GM21423 (cell line): ENCODE results near the gene GPR15LG.

Experiments used
- ATAC-seq: cut with Tn5 transposase; IDR thresholded peaks from one replicate; pipeline ENCODE4 v1.9.1; 2021; ENCODE audit warnings: mild to moderate bottlenecking, moderate library complexity; ENCODE audit not compliant: unreplicated experiment

The GPR15LG gene

DNA sequence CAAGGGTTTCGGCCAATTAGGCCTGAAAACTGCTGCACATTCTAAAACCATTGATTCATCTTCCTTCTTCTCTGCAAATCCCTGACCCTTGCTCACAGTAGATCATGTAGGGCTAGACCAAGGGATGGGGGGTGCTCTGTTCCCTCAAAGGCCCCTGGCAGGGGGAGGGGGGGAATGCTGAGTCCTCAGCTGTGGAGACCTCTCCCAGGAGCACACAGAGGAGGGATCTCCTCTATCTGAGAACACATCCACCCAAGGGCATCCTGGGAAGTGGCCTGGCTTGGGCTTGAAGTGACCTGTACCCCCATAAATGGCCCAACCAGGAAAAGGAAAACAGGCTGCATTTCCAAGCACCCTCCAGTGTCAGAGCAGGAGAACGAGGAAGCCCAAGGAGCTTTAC, 19.7 kb downstream of the GPR15LG start:
- no peak for ATAC-seq

DNA sequence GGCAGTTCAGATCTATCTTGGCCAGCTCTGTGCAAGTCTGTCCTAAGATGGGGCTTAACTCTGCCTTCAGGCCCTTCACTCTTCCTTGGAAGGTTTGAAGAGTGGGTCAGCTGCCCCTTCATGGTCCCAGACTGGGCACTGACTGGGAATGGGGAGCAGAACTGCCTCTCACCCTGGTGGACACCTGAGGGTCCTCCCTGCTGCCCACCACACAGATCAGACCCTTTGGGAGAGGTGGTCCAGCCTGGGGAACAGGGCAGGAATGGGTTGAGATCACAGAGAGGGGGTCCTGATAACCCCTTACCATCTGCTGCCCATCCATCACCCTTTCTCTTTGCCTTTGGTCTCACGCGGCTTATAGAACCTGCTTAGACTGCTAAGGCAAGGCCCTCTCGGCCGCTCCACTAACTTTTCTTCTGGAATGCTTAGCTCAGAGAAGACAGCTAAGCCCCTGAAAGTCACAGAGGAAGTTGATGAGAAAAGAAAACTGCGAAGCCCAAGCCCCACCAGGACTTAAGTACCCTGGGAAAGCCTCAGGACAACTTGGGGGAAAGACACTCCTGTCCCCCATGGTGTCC, 20.3 kb downstream of the GPR15LG start:
- ATAC-seq, result no peak

DNA sequence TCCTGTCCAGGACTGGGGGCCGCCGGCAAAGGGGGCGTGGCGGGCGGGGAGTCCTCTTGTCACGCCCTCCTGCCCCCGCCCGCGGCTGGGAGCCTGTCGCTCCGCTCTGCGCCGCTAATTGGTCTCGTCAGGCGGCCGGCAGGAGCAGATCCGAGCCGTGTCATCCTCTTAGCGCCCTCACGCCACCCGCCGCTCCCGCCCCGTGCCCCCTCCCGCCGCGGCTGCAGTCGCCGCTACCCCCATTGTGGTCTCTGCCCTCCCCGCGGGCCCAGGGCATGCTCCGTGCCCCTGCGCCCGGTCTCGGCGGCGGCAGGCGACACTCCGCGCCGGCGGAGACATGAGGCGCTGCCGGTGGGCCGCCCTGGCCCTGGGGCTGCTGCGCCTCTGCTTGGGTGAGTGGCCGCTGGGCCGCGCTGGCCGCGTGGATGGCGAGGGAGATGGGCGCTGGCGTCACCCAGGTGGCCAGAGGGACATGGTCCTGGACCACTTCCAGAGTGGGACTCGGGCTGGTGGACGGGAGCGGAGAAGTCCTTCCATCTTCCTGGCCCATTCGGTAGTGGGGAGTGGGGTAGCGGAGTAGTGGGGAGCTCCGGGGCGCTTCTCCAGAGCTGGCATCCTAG, 20.9 kb downstream of the GPR15LG start, which contains the start of gene CDHR1:
Gene CDHR1 (plus strand): TSS at position 114 of the 620 bp plus-strand sequence. CDS start 224 bp downstream, at position 338.
- ATAC-seq, result peak; percentile 69

GRCh38 chr10:84195044-84195830, 21.6 kb downstream of the GPR15LG start:
- peak; percentile 10 for ATAC-seq

DNA sequence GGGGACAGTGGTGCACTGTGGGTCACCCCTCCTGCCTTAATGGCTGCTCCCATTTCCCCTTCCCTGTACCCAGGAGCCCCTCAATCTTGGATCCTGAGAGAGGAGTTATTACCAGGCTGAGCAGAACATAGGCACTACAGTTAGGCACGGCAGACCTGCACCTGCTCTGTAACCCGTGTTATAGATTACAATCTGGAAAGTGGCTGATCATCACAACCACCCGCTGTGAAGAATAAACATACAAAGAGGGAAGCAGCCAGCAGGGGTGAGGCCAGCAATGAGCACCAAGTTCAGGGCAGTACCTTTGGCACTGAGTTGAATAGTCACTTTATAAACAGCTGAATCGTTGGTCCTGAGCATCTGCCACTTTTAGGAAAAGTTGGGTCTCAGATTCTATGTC, 22.5 kb downstream of the GPR15LG start:
- ATAC-seq, result no peak

DNA sequence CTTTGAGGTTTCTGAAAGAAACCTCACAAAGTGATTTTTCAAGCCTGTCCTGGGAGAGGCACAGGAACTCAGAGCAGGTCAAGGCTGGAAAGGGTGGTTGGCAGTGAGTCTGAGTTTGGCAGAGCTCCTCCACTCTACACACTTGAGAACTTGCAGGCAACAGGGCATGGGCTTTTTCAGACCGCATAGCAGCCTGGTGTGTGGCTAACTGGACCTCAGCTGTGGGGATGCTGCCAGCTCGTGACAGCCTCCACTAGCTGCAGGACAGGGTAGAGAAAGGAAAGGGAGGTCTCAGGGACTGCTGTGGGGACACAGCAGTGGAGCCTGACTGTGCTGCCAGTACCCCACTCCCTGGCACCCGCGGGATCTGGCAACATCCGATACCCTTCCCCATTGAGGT, 23.3 kb downstream of the GPR15LG start:
- ATAC-seq, result no peak

DNA sequence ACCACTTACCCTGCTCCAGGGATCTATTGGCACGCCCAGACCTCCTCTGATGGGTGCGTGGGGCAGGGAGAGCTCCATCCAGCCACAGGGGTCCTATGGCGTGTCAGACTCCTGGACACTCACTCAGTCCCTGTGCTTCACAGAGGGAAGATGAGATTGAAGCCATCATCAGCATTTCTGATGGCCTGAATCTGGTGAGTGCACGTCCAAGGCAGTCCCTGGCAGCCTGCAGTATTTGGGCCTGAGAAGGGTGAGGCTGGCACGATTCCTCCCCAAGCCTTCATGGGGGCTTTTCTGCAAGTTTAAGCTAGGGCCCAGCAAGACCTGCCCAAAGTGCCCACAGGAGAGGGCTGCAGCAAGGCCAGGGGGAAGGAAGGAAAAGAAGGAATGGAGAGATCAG, 24.0 kb downstream of the GPR15LG start:
- ATAC-seq, result no peak

DNA sequence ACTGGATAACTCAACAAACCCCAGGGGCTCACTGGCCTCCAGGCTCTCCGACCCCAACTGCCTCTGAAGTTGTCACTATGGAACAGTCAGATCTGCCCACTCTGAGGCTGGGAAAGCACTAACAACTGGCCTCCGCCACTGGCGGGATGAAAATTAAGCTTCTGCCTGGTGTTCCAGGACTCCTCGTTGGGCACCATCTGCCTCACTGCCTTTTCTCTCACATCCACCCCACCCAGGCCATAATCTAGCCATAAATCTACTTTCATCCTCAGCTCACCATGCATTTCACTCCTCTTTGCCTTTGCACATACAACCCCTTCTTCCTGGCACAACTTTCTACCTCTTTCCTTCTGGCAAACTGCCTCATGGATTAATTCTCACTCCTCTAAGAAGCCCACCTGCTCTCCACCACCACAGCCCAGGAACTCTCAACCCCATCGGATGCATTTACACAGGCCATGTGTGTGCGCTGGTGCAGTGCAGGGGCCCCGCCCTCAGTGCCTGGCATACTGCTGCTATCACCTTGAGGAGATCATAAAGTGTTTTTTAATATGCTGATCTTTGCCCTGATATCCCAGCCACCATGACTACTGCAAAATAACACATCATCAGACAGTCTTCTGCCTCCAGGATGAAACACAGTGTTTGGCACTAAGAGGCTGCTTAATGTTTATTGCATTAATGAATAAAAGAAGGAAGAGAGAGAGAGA, 24.8 kb downstream of the GPR15LG start:
- ATAC-seq, result no peak

GRCh38 chr10:84200537-84201243, 27.1 kb downstream of the GPR15LG start:
- ATAC-seq, result no peak

DNA sequence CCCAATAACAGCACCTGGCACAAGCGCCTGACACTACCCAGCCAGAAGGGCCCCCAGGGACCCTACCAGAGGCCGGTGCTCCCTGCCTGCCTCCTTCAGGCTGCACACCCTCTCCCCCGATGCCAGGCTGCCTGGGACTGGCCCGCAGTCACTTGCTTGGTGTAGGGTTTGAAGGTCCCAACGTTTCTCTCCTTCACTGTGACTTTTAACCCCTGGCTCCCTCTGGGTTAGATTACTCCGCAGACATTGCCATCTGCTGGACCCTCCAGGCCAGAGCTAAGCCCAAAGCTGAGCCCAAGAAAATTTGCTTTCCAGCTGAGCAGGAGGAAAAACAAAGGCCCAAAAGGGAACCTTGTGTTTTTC, 27.6 kb downstream of the GPR15LG start:
- no peak for ATAC-seq

- ATAC-seq, result no peak
These were observed 28.1 kb downstream of the GPR15LG start for GRCh38 chr10:84201682-84202081.

DNA sequence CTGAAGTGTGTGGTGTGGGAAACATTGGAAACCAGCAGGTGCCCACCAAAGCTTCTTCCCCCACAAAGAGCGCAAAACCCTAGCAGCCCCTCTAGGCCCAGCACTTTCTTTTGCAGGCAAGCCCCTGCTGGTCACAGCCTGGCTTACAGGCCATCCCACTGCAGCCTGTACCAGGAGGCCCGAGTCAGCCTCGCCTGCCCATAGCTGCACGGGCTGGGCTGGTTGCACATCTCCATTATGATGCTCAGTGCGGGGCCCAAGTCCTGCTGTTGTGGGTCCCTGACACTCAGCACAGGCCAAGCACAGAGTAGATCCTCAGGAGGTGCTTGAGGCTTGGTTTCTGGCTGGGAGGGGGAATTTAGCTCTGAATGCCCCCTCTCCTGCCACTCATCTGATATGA, 28.7 kb downstream of the GPR15LG start:
- no peak for ATAC-seq

DNA sequence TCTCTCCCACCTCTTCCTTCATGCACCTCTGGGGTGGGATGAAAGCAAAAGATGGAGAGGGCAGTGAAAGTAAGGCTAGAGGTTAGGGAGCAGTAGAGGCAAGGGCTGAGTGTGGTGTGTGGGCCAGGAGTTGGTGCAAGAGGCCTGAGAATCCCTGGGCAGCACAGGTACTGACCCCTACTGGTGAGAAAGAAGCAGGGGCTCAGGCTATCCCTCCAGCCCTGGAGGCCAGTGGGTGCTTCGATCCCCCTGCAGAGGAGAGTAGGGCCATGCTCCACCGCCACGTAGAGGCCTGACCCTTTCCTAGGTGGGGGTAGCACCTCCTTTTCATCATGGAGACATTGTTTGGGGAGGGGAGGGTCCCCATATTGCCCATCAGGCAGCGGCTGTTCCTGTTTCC, 30.5 kb downstream of the GPR15LG start:
- ATAC-seq, result peak; percentile 63

DNA sequence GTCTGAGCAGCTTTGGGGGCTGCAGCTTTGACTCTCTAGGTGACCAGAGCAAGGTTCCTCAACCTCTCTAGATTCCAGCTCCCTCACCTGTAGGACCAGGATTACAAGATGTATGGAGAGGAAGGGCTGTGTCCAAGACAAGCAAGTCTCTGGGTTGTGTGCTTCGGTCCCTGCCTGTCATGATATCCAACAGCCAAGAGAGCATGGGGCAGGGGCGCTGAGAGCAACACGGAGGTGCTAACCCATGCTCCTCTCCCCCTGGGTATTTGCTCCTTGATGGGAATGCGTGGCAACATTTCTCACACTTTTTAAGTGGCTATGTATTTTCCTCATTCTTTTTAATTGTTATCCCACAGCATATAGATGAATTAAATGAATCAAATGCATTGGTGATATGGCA, 31.0 kb downstream of the GPR15LG start:
- ATAC-seq, result no peak

DNA sequence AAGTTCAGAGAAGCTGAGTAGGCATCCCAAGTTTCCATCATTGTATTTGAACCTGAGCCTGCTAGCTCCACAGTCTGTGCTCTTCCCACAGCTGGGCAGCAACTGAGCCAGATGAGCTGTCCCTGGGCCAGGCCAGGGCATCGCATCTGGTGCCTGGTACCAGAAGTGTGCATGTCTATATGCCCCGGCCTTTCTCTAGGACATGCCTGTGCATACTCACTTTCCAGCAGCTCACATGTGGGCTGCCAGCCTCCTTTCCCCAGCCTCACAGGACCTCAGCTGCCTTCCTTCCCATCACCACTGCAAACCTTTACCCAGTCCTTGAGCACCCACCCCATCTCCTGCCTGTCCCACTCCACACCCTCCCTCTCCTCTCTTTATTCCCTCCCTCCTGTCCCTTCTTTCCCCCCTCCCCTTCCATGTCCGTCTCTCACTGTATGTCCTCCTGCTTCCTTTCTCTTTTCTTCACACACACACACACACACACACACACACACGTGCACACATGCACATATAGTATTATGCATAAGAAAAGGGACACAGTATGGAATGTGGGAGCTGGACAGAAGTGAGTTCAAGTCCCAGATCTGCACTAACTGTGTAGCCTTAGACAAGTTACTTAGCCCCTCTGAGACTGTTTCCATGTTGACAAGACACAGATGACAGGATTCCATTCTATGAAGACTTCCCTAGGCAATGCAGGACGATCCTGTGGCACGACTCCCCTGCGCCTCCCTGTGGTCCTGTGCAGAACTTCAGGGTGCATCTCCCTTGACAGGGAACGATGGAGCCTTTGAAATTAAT, 31.6 kb downstream of the GPR15LG start:
- ATAC-seq, result peak; percentile 72

GRCh38 chr10:84205853-84206525, 32.4 kb downstream of the GPR15LG start:
- ATAC-seq, result no peak

- no peak for ATAC-seq
These were observed 34.4 kb downstream of the GPR15LG start for GRCh38 chr10:84208023-84208422.

- no peak for ATAC-seq
These were observed 38.0 kb downstream of the GPR15LG start for GRCh38 chr10:84211566-84211965.

GRCh38 chr10:84212014-84212413, 38.4 kb downstream of the GPR15LG start:
- ATAC-seq, result no peak

- no peak for ATAC-seq
These were observed 39.5 kb downstream of the GPR15LG start for GRCh38 chr10:84213076-84213475.
